Fibroblast of villous mesenchyme (primary cell): ENCODE measurements around the gene SUPV3L1. TPM values are rescaled to one million over a fixed set of nuclear protein-coding genes. Genes with fewer than 3 reads are reported as not detected.

Experiments
- DNase-seq: peaks from one replicate; pipeline ENCODE4 v3.0.0-alpha.2; 2010; ENCODE audit warnings: low read depth
- H3K4me3 ChIP-seq: 2 replicates; pipeline ENCODE4 v1.5.1; 2011; ENCODE audit warnings: low read depth, mild to moderate bottlenecking, low read length
- total RNA-seq: library from RNA; depleted of rRNA; stranded (reverse); fragments of >200 nt; gene quantifications from 2 replicates; pipeline ENCODE4 v1.2.3, GENCODE V29; 2012
- TF ChIP-seq, protein P1 (sequence below): IDR thresholded peaks from 2 replicates; pipeline ENCODE4 v1.5.1; 2012; ENCODE audit warnings: low read depth, mild to moderate bottlenecking, low read length; ENCODE audit not compliant: insufficient read depth

The SUPV3L1 gene
- total RNA-seq, 1 donor: 28.5 TPM

DNA sequence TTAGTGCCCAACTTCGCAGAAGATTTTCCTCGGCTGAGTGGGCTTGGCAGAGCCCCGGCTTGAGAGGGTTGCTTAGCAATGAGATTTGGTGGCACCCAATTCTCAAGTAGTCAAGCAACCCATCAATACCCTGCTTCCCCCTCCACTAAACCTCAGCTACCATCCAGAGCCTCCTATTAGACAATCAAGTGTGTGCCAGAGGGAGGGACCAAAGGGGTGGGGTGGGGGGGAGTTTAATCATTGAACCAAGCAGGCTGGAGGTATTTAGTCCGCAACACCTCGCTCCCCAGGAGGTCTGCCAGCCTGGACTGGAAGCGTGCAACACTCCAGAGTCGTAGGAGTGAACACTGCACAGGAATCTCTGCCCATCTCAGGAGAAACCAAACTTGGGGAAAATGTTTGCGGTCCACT is 40.0 kb downstream of the SUPV3L1 start, which contains the start of gene HKDC1:
Gene HKDC1 (plus strand): TSS at position 292 of the 411 bp plus-strand sequence. CDS start 104 bp downstream, at position 396.
- TF ChIP-seq, protein P1, sequence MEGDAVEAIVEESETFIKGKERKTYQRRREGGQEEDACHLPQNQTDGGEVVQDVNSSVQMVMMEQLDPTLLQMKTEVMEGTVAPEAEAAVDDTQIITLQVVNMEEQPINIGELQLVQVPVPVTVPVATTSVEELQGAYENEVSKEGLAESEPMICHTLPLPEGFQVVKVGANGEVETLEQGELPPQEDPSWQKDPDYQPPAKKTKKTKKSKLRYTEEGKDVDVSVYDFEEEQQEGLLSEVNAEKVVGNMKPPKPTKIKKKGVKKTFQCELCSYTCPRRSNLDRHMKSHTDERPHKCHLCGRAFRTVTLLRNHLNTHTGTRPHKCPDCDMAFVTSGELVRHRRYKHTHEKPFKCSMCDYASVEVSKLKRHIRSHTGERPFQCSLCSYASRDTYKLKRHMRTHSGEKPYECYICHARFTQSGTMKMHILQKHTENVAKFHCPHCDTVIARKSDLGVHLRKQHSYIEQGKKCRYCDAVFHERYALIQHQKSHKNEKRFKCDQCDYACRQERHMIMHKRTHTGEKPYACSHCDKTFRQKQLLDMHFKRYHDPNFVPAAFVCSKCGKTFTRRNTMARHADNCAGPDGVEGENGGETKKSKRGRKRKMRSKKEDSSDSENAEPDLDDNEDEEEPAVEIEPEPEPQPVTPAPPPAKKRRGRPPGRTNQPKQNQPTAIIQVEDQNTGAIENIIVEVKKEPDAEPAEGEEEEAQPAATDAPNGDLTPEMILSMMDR: no peak
- no peak for DNase-seq
- H3K4me3 ChIP-seq: no peak within 1 kb of the TSS

DNA sequence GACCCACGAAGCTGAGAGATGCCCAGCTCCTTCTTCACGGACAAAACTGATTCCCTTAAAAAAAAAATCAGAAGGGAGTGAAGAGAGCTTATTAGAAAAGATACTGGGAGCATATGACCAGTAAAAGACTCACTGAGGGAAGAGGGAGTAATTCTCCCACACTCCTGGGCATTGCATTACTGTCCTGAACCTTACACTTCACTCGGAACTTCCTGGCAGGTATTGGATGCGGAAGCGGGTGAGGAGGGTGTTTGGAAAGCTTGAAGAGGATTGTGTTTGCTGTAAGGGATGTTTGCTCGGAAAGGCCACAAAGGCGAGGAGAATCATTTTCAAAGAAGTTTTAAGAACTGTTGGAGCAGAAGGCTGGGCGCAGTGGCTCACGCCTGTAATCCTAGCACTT is 40.5 kb downstream of the SUPV3L1 start:
- H3K4me3 ChIP-seq: no peak overlapping the region
- TF ChIP-seq, protein P1: no peak
- DNase-seq: no peak

DNA sequence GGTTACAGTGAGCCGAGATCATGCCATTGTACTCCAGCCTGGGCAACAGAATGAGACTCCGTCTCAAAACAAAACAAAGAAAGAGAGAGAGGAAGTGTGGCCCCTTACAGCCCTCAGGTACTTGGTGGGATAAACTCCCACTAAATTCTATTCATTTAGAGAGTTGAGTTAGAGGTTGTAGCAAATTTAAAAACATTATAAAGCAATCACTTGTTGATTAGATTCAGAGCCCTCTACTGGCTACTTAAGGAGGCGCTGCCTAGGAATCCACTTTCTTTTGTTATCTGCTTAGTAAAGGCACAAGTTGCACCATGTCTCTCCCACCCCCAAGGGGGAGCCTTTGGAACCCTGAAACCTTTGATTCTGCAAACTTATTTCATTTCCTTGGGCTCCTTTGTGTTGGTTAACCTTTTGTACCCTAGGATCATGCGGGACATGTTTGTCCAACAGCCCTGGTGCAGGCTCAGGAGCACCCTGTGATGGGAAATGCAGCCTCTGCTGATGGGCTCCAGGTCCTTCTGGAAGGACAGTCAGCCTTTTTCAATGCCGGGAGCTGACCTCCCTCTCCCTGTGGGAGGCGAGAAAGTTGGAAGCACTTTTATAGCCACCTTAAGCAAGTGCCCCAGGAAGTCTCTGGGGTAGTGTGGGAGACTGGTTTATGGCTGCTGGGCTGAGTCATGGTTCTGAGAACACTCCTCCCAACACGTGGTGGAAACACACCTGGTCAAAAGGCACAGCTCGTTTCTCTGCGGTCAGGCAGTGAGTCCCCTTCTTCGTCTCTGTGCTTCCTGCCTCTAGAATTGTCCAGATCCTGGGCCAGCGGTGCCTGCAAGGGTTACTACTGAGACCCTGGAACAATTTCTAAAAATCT is 42.4 kb downstream of the SUPV3L1 start:
- TF ChIP-seq, protein P1: peak; percentile 69
- DNase-seq: peak; percentile 88
- H3K4me3 ChIP-seq: no peak overlapping the region

DNA sequence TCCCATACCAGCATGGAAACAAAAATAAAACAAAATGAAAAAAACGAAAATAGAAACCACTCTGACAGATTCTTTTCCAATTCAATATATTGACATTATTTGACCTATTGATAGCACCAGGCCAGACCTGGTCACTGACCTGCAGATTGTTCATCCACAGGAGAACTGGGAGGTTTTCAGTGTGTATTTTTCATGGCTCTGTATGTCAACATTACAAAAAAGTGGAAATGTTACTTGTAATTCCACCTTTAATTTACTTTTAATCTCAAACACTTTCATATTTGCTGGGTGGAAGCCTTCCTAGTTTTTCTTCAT is 43.0 kb downstream of the SUPV3L1 start:
- no peak for DNase-seq
- TF ChIP-seq, protein P1: no peak
- no peak overlapping the region for H3K4me3 ChIP-seq

DNA sequence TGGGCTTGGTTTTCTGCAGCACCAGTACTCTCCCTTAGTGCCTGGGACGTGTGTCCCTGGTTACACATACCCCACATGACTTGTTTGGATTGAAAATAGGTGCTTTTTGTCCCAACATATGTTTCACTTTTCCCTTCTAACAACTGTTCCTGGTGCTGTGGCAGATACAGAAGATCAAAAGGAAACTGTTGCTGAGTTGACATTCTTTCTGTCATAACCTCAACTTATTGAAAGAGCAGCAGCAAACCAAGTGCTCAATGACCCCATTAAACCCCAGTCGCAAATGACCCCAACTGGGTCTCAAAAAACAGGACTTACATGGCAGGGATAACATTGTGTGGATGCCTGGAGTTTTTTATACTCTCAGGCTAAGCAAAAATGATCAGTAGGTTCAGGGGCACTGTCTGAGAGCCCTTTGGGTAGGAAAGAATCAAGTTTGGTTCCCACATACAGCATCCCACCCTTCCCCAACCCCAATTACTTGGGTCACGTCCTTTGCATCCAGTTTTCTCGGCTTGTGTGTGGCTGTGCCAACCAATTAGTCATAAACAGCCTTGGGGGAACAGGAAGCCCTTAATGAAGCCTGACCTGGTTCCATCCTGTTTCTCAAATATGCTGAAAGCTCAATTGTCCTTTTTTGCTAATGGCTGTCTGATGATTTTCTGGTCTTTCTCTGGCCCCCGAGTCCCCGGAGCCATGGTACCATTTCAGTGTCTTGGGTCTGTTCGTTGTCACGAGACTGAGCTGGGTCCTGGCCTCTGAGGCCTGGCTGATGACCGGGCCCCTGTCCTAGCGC is 45.0 kb downstream of the SUPV3L1 start:
- TF ChIP-seq, protein P1: no peak
- DNase-seq: peak; percentile 21

DNA sequence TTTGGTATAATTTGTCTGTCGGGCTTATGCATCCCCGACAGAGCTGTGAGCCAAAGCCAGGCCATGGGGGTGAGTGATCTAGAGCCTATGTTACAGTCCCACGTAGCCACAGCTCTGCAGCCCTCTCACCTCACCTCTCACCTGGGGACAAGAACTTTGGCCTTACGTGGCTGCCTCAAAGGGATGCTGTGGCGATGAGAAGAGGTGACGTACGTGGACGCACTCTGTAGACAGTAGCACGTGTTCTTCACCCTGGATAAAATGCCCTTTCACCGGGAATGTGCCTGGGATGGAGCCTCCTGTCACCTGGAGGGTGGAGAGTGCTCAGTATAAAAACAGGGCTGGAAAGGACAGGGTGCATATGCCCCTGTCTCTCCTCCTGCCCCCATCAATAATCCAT is 45.6 kb downstream of the SUPV3L1 start:
- TF ChIP-seq, protein P1: no peak
- H3K4me3 ChIP-seq: no peak overlapping the region
- DNase-seq: no peak

More for the DNA sequence above, 45.0 kb downstream of the SUPV3L1 start:
- no peak overlapping the region for H3K4me3 ChIP-seq
